H1 (cell line): ENCODE measurements around the gene FLT3.

Experiments used
- BRCA1 ChIP-seq: IDR thresholded peaks from 2 replicates; pipeline ENCODE4 v1.6.1; 2012; ENCODE audit warnings: low read depth, low read length, improper control_type of control experiment
- CEBPB ChIP-seq: IDR thresholded peaks from 2 replicates; pipeline ENCODE4 v1.6.1; 2012; ENCODE audit warnings: low read depth, low read length
- CTCF ChIP-seq, 3 experiments: IDR thresholded peaks; 1 replicate in 2 of 3; 2 replicates in 1 of 3; pipeline versions ENCODE4 v1.5.1 to v1.6.1; 2011; ENCODE audit warnings: low read length in 3 of 3, mild to moderate bottlenecking in 3 of 3, inconsistent platforms in 2 of 3, low read depth in 1 of 3, moderate library complexity in 1 of 3; ENCODE audit not compliant: insufficient read depth in 1 of 3; ENCODE audit errors: control extremely low read depth in 1 of 3
- EP300 ChIP-seq, 2 experiments: IDR thresholded peaks; 1 replicate in 1 of 2; 2 replicates in 1 of 2; pipeline ENCODE4 v1.6.1; 2011 to 2012; ENCODE audit warnings: low read depth in 2 of 2, low read length in 2 of 2, mild to moderate bottlenecking in 2 of 2, borderline replicate concordance in 1 of 2, inconsistent platforms in 1 of 2, moderate library complexity in 1 of 2
- EZH2 ChIP-seq: fragments of 200-600 bp; sonication (generic); IDR thresholded peaks from 2 replicates; pipeline ENCODE4 v1.7.1; 2012; ENCODE audit warnings: low read depth, mild to moderate bottlenecking, moderate library complexity, low read length, inconsistent platforms; ENCODE audit not compliant: severe bottlenecking
- GABPA ChIP-seq: IDR thresholded peaks from 2 replicates; pipeline ENCODE4 v1.6.1; 2011; ENCODE audit warnings: mild to moderate bottlenecking, low read length, moderate library complexity, borderline replicate concordance; ENCODE audit not compliant: insufficient read depth
- KDM5A ChIP-seq: fragments of 200-600 bp; IDR thresholded peaks from 2 replicates; pipeline ENCODE4 v1.7.1; 2012; ENCODE audit warnings: mild to moderate bottlenecking, low read length, inconsistent platforms, mixed read lengths
- POLR2AphosphoS5 ChIP-seq: IDR thresholded peaks from 2 replicates; pipeline ENCODE4 v1.6.1; 2011; ENCODE audit warnings: low read depth, low read length
- TBP ChIP-seq: IDR thresholded peaks from 2 replicates; pipeline ENCODE4 v1.6.1; 2011; ENCODE audit warnings: low read depth, low read length, improper control_type of control experiment

GRCh38 chr13:28106976-28107375 lies 6.6 kb upstream of the FLT3 start:
- TF ChIP-seq CTCF (IDR thresholded peaks at IDR 0.05; ENCODE audit: control extremely low read depth in 1 of 3, insufficient read depth in 1 of 3, low read depth in 1 of 3, low read length in 3 of 3) = no peak
- TF ChIP-seq BRCA1 = no peak
- TF ChIP-seq GABPA = no peak
- no peak for TF ChIP-seq KDM5A
- TF ChIP-seq POLR2AphosphoS5 = no peak
- no peak for TF ChIP-seq EZH2
- TF ChIP-seq CEBPB = no peak
- TF ChIP-seq TBP = no peak
- no peak for TF ChIP-seq EP300 (IDR thresholded peaks at IDR 0.05; ENCODE audit: borderline replicate concordance in 1 of 2, low read depth in 2 of 2, low read length in 2 of 2)
